ENCODE data around the gene BAHD1.

DNA sequence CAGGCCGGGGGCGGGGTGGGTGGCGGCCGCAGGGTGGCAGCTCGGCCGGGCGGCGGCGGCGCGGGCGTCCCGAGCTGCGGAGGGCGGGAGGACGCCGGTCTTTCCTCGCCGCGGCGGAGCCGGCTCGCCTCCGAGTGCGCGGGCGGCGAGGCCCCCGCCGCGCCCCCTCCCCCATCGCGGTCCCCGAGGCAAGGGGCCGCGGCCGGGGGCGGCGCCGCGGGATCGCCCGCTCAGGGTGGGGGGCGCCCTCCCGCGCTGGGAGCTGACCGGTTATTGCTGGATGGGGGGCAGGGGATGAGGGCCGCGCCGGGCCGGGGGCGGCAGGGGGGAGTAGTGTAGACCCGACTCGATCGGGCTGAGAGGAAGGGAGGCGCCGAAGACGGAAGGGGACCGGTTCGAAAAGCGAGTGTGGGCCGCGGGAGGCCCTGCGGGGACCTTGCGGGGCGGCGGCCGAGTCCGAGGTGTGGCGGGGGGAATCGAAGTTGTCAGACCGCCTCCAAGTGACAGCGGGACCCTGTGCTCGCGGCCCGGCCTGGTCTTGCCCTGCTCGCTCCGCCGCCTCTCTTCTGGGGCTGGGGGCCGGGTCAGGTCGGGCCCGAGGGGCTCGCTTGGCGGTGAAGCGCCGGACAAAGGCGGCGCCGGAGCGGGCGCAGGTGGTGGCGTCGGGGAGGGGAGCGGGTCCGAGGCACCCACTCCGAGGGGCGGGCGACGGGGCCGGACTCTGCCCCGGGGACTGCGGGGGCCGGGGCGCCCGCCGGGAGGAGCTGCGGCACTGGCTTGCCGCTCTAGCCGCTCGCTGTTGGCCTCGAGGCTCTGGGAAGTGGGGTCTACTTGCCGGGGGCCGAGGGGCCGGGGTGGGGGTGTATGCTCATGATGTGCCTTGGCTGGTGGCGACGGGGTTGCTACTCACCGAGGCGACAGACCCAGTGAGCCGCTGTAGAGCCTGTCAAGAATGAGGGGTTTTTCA lies 1.1 kb downstream of the BAHD1 start:
- TF ChIP-seq, protein P1, sequence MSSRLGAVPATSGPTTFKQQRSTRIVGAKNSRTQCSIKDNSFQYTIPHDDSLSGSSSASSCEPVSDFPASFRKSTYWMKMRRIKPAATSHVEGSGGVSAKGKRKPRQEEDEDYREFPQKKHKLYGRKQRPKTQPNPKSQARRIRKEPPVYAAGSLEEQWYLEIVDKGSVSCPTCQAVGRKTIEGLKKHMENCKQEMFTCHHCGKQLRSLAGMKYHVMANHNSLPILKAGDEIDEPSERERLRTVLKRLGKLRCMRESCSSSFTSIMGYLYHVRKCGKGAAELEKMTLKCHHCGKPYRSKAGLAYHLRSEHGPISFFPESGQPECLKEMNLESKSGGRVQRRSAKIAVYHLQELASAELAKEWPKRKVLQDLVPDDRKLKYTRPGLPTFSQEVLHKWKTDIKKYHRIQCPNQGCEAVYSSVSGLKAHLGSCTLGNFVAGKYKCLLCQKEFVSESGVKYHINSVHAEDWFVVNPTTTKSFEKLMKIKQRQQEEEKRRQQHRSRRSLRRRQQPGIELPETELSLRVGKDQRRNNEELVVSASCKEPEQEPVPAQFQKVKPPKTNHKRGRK (CRISPR knock-in tag; IDR thresholded peaks at IDR 0.05; ENCODE audit: borderline replicate concordance): no peak
- TF ChIP-seq, protein P2, sequence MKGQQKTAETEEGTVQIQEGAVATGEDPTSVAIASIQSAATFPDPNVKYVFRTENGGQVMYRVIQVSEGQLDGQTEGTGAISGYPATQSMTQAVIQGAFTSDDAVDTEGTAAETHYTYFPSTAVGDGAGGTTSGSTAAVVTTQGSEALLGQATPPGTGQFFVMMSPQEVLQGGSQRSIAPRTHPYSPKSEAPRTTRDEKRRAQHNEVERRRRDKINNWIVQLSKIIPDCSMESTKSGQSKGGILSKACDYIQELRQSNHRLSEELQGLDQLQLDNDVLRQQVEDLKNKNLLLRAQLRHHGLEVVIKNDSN (CRISPR knock-in tag; IDR thresholded peaks at IDR 0.05): no peak
- TF ChIP-seq, protein P3, sequence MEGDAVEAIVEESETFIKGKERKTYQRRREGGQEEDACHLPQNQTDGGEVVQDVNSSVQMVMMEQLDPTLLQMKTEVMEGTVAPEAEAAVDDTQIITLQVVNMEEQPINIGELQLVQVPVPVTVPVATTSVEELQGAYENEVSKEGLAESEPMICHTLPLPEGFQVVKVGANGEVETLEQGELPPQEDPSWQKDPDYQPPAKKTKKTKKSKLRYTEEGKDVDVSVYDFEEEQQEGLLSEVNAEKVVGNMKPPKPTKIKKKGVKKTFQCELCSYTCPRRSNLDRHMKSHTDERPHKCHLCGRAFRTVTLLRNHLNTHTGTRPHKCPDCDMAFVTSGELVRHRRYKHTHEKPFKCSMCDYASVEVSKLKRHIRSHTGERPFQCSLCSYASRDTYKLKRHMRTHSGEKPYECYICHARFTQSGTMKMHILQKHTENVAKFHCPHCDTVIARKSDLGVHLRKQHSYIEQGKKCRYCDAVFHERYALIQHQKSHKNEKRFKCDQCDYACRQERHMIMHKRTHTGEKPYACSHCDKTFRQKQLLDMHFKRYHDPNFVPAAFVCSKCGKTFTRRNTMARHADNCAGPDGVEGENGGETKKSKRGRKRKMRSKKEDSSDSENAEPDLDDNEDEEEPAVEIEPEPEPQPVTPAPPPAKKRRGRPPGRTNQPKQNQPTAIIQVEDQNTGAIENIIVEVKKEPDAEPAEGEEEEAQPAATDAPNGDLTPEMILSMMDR (IDR thresholded peaks at IDR 0.05): no peak
- TF ChIP-seq FOXJ3 (CRISPR knock-in tag; IDR thresholded peaks at IDR 0.05; ENCODE audit: borderline replicate concordance): no peak
- TF ChIP-seq KAT7 (CRISPR knock-in tag; IDR thresholded peaks at IDR 0.05; ENCODE audit: borderline replicate concordance): 0 out of 2 replicates have a peak, but pooled peaks have one; percentile 12
- TF ChIP-seq, protein P4, sequence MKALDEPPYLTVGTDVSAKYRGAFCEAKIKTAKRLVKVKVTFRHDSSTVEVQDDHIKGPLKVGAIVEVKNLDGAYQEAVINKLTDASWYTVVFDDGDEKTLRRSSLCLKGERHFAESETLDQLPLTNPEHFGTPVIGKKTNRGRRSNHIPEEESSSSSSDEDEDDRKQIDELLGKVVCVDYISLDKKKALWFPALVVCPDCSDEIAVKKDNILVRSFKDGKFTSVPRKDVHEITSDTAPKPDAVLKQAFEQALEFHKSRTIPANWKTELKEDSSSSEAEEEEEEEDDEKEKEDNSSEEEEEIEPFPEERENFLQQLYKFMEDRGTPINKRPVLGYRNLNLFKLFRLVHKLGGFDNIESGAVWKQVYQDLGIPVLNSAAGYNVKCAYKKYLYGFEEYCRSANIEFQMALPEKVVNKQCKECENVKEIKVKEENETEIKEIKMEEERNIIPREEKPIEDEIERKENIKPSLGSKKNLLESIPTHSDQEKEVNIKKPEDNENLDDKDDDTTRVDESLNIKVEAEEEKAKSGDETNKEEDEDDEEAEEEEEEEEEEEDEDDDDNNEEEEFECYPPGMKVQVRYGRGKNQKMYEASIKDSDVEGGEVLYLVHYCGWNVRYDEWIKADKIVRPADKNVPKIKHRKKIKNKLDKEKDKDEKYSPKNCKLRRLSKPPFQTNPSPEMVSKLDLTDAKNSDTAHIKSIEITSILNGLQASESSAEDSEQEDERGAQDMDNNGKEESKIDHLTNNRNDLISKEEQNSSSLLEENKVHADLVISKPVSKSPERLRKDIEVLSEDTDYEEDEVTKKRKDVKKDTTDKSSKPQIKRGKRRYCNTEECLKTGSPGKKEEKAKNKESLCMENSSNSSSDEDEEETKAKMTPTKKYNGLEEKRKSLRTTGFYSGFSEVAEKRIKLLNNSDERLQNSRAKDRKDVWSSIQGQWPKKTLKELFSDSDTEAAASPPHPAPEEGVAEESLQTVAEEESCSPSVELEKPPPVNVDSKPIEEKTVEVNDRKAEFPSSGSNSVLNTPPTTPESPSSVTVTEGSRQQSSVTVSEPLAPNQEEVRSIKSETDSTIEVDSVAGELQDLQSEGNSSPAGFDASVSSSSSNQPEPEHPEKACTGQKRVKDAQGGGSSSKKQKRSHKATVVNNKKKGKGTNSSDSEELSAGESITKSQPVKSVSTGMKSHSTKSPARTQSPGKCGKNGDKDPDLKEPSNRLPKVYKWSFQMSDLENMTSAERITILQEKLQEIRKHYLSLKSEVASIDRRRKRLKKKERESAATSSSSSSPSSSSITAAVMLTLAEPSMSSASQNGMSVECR (CRISPR knock-in tag; IDR thresholded peaks at IDR 0.05; ENCODE audit: borderline replicate concordance): no peak; the same call in 1 of the 2 replicates
- no peak for TF ChIP-seq OVOL2 (CRISPR knock-in tag; IDR thresholded peaks at IDR 0.05; ENCODE audit: borderline replicate concordance)
- TF ChIP-seq, protein P5, sequence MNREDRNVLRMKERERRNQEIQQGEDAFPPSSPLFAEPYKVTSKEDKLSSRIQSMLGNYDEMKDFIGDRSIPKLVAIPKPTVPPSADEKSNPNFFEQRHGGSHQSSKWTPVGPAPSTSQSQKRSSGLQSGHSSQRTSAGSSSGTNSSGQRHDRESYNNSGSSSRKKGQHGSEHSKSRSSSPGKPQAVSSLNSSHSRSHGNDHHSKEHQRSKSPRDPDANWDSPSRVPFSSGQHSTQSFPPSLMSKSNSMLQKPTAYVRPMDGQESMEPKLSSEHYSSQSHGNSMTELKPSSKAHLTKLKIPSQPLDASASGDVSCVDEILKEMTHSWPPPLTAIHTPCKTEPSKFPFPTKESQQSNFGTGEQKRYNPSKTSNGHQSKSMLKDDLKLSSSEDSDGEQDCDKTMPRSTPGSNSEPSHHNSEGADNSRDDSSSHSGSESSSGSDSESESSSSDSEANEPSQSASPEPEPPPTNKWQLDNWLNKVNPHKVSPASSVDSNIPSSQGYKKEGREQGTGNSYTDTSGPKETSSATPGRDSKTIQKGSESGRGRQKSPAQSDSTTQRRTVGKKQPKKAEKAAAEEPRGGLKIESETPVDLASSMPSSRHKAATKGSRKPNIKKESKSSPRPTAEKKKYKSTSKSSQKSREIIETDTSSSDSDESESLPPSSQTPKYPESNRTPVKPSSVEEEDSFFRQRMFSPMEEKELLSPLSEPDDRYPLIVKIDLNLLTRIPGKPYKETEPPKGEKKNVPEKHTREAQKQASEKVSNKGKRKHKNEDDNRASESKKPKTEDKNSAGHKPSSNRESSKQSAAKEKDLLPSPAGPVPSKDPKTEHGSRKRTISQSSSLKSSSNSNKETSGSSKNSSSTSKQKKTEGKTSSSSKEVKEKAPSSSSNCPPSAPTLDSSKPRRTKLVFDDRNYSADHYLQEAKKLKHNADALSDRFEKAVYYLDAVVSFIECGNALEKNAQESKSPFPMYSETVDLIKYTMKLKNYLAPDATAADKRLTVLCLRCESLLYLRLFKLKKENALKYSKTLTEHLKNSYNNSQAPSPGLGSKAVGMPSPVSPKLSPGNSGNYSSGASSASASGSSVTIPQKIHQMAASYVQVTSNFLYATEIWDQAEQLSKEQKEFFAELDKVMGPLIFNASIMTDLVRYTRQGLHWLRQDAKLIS (CRISPR knock-in tag; IDR thresholded peaks at IDR 0.05; ENCODE audit: borderline replicate concordance): no peak
- TF ChIP-seq, protein P6, sequence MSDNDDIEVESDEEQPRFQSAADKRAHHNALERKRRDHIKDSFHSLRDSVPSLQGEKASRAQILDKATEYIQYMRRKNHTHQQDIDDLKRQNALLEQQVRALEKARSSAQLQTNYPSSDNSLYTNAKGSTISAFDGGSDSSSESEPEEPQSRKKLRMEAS (CRISPR knock-in tag; IDR thresholded peaks at IDR 0.05): peak; percentile 13; the same call in 1 of the 2 replicates
- no peak for TF ChIP-seq NR1H2 (CRISPR knock-in tag; IDR thresholded peaks at IDR 0.05)

Data from WTC11 (cell line).